HEK293 (cell line): Measurements from ENCODE around the gene KY.

ENCODE experiments used
- ATF2 ChIP-seq: fragments of 450-650 bp; formaldehyde crosslinking; IDR thresholded peaks from 2 replicates; pipeline ENCODE4 v1.5.1; 2016; ENCODE audit warnings: missing biosample characterization, missing genetic modification characterization, low read depth
- CTCF ChIP-seq: fragments of 450-650 bp; formaldehyde crosslinking; IDR thresholded peaks from 2 replicates; pipeline ENCODE4 v1.5.1; 2016; ENCODE audit warnings: missing biosample characterization, missing genetic modification characterization
- ELK4 ChIP-seq: IDR thresholded peaks from 2 replicates; pipeline ENCODE4 v1.6.1; 2011; ENCODE audit warnings: mild to moderate bottlenecking, low read depth, low read length, borderline replicate concordance
- HOXA7 ChIP-seq: sonication (generic); formaldehyde crosslinking; IDR thresholded peaks from 2 replicates; pipeline ENCODE4 v1.8.1; 2022; ENCODE audit warnings: missing genetic modification reagents, borderline replicate concordance
- SETDB1 ChIP-seq: IDR thresholded peaks from one replicate; pipeline ENCODE4 v1.6.1; 2017; ENCODE audit warnings: mild to moderate bottlenecking, low read length, moderate library complexity, mixed read lengths; ENCODE audit not compliant: insufficient read length
- SP2 ChIP-seq: fragments of 450-650 bp; formaldehyde crosslinking; IDR thresholded peaks from 2 replicates; pipeline ENCODE4 v1.5.1; 2016; ENCODE audit warnings: missing biosample characterization, missing genetic modification characterization
- SP7 ChIP-seq: fragments of 450-650 bp; formaldehyde crosslinking; IDR thresholded peaks from 2 replicates; pipeline ENCODE4 v1.5.1; 2016; ENCODE audit warnings: missing biosample characterization, missing genetic modification characterization
- TCF7L2 ChIP-seq: IDR thresholded peaks from 2 replicates; pipeline ENCODE4 v1.6.1; 2011; ENCODE audit warnings: low read depth, mild to moderate bottlenecking, inconsistent platforms, low read length, moderate library complexity, borderline replicate concordance
- ZNF555 ChIP-seq: fragments of 450-650 bp; formaldehyde crosslinking; conservative IDR thresholded peaks from 2 replicates; pipeline ENCODE4 v1.5.1; 2017; ENCODE audit warnings: missing biosample characterization, mild to moderate bottlenecking, missing genetic modification characterization, inconsistent platforms
- ZNF768 ChIP-seq: fragments of 450-650 bp; formaldehyde crosslinking; IDR thresholded peaks from 2 replicates; pipeline ENCODE4 v1.5.1; 2018; ENCODE audit warnings: missing biosample characterization, mild to moderate bottlenecking, missing genetic modification characterization

- TF ChIP-seq SP7 (tag by site-specific recombination) = no peak
- TF ChIP-seq ZNF555 (tag by site-specific recombination) = no peak
- no peak for TF ChIP-seq CTCF (tag by site-specific recombination)
- TF ChIP-seq HOXA7 (CRISPR knock-in tag) = no peak
- no peak for TF ChIP-seq TCF7L2
- no peak for TF ChIP-seq SETDB1
- no peak for TF ChIP-seq SP2 (tag by site-specific recombination)
- TF ChIP-seq ATF2 (tag by site-specific recombination) = no peak
- no peak for TF ChIP-seq ZNF768 (tag by site-specific recombination)
- TF ChIP-seq ELK4 = no peak
These were observed 1.6 kb upstream of the KY start for GRCh38 chr3:134652409-134652831.
